Calu3 (cell line): Measurements from ENCODE around the gene ZNF618. TPM values are rescaled to one million over a fixed set of nuclear protein-coding genes. Genes with fewer than 3 reads are reported as not detected.

Source experiments
- BruUV-seq: library from RNA; stranded (reverse); fragments of 400-500 nt; replicated peaks from 2 replicates; lab custom pipeline; 2021; lab: Mats Ljungman, UMichigan
- CTCF ChIA-PET: fragments of 300-600 bp; sonication (Branson Sonifier 250); formaldehyde crosslinking; loops from one replicate; lab custom pipeline; 2022; ENCODE audit warnings: antibody characterized with exemption; lab: Charles Lee
- DNase-seq: peaks from one replicate; pipeline ENCODE4 v3.0.0; 2022
- H3K27ac Mint-ChIP-seq: one replicate; pipeline ENCODE4 v1.8.0; 2022; ENCODE audit warnings: mixed read lengths; ENCODE audit not compliant: unreplicated experiment
- H3K27me3 Mint-ChIP-seq: one replicate; pipeline ENCODE4 v1.8.0; 2022; ENCODE audit warnings: mixed read lengths; ENCODE audit not compliant: unreplicated experiment
- H3K36me3 Mint-ChIP-seq: one replicate; pipeline ENCODE4 v1.8.0; 2022; ENCODE audit warnings: mild to moderate bottlenecking, moderate library complexity, mixed read lengths; ENCODE audit not compliant: insufficient read depth, unreplicated experiment
- H3K4me1 Mint-ChIP-seq: one replicate; pipeline ENCODE4 v1.8.0; 2022; ENCODE audit warnings: mild to moderate bottlenecking, low read depth, mixed read lengths; ENCODE audit not compliant: unreplicated experiment
- H3K4me3 Mint-ChIP-seq: one replicate; pipeline ENCODE4 v1.8.0; 2022; ENCODE audit warnings: mild to moderate bottlenecking, low read depth, moderate library complexity, mixed read lengths; ENCODE audit not compliant: unreplicated experiment
- H3K9me3 Mint-ChIP-seq: one replicate; pipeline ENCODE4 v1.8.0; 2022; ENCODE audit warnings: low read depth, mixed read lengths; ENCODE audit not compliant: unreplicated experiment
- CTCF ChIP-seq: fragments of 200-600 bp; IDR thresholded peaks from one replicate; pipeline ENCODE4 v1.8.0; 2022; ENCODE audit warnings: antibody characterized with exemption; ENCODE audit not compliant: unreplicated experiment
- intact Hi-C: fragments of 100-400 bp; cut with micrococcal nuclease; formaldehyde crosslinking; loops from one replicate; pipeline ENCODE4 v1.10.0; 2022; ENCODE audit not compliant: unreplicated experiment
- total RNA-seq: library from RNA; stranded (reverse); gene quantifications from 2 replicates; pipeline ENCODE4 v1.2.3, GENCODE V29; 2022

ZNF618 gene
- total RNA-seq, 1 experiment from 2014 or later, result 20.3 TPM

- no peak overlapping the region for H3K27ac Mint-ChIP-seq
- H3K4me1 Mint-ChIP-seq, result no peaks in the 10 kb centered on the region
- no peaks in the 10 kb centered on the region for H3K9me3 Mint-ChIP-seq
- BruUV-seq, result no TSS peak
- intact Hi-C loops, result no loop called here
- TF ChIP-seq CTCF, result no peak
- no peaks in the 10 kb centered on the region for H3K36me3 Mint-ChIP-seq
- H3K27me3 Mint-ChIP-seq, result no peaks in the 10 kb centered on the region
- H3K4me3 Mint-ChIP-seq, result no peak overlapping the region
- CTCF ChIA-PET, result no interaction called here
- no peak for DNase-seq
Measured at GRCh38 chr9:114000063-114000454, 124.0 kb downstream of the ZNF618 start.

- no peaks in the 10 kb centered on the region for H3K4me1 Mint-ChIP-seq
- peaks cover 4% of the 10 kb centered on the region for H3K36me3 Mint-ChIP-seq
- H3K9me3 Mint-ChIP-seq, result no peaks in the 10 kb centered on the region
- CTCF ChIA-PET, result no interaction called here
- H3K27ac Mint-ChIP-seq, result no peak overlapping the region
- H3K27me3 Mint-ChIP-seq, result no peaks in the 10 kb centered on the region
- no peak overlapping the region for H3K4me3 Mint-ChIP-seq
- DNase-seq, result no peak
- TF ChIP-seq CTCF, result no peak
- no TSS peak for BruUV-seq
- intact Hi-C loops, result no loop called here
Measured at GRCh38 chr9:114000671-114001409, 124.7 kb downstream of the ZNF618 start.

GRCh38 chr9:114001410-114001685 lies 125.2 kb downstream of the ZNF618 start:
- no peak for TF ChIP-seq CTCF
- Mint-ChIP-seq H3K4me1 (no peaks in the 10 kb centered on the region), H3K27ac (no peak overlapping the region), H3K36me3 (peaks cover 4% of the 10 kb centered on the region), H3K27me3 (no peaks in the 10 kb centered on the region), H3K9me3 (no peaks in the 10 kb centered on the region), H3K4me3 (no peak overlapping the region)
- CTCF ChIA-PET, result no interaction called here
- intact Hi-C loops, result no loop called here
- DNase-seq, result no peak
- BruUV-seq, result no TSS peak

- CTCF ChIA-PET, result no interaction called here
- Mint-ChIP-seq H3K9me3 (no peaks in the 10 kb centered on the region), H3K27me3 (no peaks in the 10 kb centered on the region), H3K4me1 (no peaks in the 10 kb centered on the region), H3K27ac (no peak overlapping the region), H3K36me3 (peaks cover 4% of the 10 kb centered on the region), H3K4me3 (no peak overlapping the region)
- BruUV-seq, result no TSS peak
- intact Hi-C loops, result no loop called here
- TF ChIP-seq CTCF, result no peak
- no peak for DNase-seq
Measured at GRCh38 chr9:114001794-114002261, 125.7 kb downstream of the ZNF618 start.
